Measurements from ENCODE around the gene PPIF. TPM values are rescaled to one million over a fixed set of nuclear protein-coding genes. Genes with fewer than 3 reads are reported as not detected.
"Not testable (repeated sequence)": the region's sequence is repeated elsewhere in the genome, so short reads cannot be mapped to it uniquely, and the experiment has no call there.

The PPIF gene
- total and polyA plus RNA-seq, 2 experiments from 2014 or later = 86.6 to 143 TPM

DNA sequence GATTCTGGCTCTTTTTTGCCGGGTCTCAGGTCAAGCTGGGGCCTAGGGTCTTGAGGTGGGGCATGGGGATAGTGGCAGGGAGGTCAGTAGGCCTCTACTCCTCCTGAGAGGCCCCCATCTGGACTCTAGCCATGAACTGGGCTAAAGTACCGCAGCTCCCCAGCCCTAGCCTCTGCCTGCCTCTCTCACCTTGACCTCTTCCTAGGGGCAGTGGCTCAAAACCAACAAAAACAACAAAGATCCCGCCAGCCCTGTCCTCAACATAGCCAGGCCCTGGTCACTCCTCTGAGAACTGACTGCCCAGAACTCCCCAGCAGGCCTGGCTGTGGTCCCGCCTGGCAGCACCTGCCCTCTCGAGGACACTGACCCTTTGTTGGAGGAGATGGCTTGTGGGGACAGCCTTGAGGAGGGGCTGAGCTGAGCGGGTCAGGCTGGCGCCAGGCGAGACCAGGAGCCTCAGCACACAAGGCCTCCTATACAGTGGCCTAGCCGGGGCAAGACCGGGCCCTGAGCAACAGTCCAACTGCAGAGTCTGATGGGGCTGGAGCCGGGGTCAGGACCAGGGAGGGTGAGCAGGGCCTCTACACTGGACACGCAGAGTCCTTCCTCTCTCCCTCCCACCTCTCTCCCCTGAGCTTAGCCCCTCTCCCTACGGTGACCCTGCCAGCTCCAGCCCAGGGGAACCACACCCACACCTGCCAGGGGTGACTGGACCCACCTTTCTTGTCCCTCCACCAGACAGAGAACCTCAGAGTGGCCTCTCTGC is 11.6 kb upstream of the PPIF start:
- no peak for DNase-seq (ENCODE audit: low read depth in 1 of 2, low spot score in 1 of 2)
- Histone ChIP-seq H3K36me3 (no peaks in the 10 kb centered on the region), H3K27ac (no peak overlapping the region), H3K27me3 (no peaks in the 10 kb centered on the region), H3K9me3 (ENCODE audit: low read depth) (no peaks in the 10 kb centered on the region), H3K4me1 (ENCODE audit: low read depth) (no peaks in the 10 kb centered on the region), H3K4me3 (no peak overlapping the region)
- TF ChIP-seq, protein P1, sequence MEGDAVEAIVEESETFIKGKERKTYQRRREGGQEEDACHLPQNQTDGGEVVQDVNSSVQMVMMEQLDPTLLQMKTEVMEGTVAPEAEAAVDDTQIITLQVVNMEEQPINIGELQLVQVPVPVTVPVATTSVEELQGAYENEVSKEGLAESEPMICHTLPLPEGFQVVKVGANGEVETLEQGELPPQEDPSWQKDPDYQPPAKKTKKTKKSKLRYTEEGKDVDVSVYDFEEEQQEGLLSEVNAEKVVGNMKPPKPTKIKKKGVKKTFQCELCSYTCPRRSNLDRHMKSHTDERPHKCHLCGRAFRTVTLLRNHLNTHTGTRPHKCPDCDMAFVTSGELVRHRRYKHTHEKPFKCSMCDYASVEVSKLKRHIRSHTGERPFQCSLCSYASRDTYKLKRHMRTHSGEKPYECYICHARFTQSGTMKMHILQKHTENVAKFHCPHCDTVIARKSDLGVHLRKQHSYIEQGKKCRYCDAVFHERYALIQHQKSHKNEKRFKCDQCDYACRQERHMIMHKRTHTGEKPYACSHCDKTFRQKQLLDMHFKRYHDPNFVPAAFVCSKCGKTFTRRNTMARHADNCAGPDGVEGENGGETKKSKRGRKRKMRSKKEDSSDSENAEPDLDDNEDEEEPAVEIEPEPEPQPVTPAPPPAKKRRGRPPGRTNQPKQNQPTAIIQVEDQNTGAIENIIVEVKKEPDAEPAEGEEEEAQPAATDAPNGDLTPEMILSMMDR (IDR thresholded peaks at IDR 0.05; ENCODE audit: low read depth, low read length) = no peak

DNA sequence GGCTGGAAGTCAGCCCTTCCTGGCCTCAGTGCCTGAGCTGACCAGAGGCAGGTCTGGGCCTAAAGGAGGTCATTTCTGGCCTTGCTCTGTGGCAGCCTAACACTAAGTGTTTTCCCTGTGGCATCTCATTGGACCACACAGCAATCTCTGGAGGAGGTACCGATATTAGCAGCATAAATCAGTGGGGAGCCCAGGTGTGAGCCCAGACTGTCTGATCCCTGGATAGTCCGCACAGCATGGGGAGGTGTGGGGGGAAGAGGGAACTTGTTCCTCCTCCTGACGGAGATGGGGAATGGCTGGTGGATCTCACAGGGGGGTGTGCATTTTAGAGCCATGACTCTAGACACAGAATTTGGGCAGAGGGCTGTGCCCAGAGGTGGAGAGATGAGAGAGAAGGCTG is 11.0 kb upstream of the PPIF start:
- no peaks in the 10 kb centered on the region for H3K9me3 ChIP-seq (ENCODE audit: low read depth)
- TF ChIP-seq, protein P1 (IDR thresholded peaks at IDR 0.05; ENCODE audit: low read depth, low read length) = no peak
- no peak overlapping the region for H3K4me3 ChIP-seq
- no peak overlapping the region for H3K27ac ChIP-seq
- H3K4me1 ChIP-seq (ENCODE audit: low read depth) = no peaks in the 10 kb centered on the region
- no peaks in the 10 kb centered on the region for H3K36me3 ChIP-seq
- no peak for DNase-seq (ENCODE audit: low read depth in 1 of 2, low spot score in 1 of 2)
- H3K27me3 ChIP-seq = no peaks in the 10 kb centered on the region

DNA sequence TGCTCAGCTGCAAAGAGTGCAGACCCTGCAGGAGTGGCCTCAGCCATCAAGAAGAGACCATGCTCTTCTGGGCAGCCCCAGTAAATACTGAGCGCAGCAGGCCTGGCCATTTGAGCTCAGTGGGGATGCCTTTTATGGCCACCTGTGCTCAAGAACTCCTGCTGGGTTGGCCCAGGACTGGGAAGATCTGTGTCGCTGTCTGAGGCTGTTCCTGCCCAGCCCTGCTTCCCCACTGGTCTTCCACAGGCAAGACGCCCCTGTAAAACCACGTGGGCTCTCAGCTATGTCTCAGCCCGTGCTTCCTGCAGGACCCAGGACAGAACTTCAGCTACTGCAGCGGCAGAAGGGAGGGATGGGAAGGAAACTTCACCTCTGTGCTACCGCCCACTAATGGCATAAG is 10.5 kb upstream of the PPIF start:
- no peak overlapping the region for H3K4me3 ChIP-seq
- no peak for DNase-seq (ENCODE audit: low read depth in 1 of 2, low spot score in 1 of 2)
- TF ChIP-seq, protein P1 (IDR thresholded peaks at IDR 0.05; ENCODE audit: low read depth, low read length) = no peak

DNA sequence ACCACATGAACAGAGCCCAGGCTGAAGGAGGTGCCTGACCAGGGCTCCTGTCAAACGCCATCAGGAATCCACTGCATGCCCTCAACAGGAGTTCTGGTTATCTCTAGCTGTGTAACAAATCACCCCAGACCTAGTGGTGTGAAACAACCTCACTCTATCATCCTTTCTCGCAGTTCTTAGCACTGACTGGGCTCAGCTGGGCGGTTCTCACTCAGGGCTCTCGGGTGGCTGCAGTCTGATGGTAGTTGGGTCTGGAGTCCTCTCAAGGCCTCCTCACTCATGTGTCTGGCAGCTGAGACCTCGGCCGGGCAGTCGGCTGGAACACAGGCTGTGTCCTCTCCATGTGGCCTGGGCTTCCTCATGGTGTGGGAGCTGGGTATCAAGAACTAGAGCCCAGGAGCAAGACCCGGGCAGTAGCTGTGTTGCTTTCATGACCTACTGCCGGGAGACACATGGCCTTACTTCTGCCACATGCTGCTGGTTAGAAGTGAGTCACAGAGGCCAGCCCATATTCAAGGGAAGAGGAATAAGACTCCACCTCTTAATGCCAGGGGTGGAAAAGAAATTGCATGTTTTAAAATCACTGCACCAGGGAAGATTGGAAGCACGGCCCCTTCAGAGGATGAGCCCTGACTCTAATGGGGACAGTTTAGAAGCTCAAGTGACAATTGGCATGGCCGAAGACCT is 9.3 kb upstream of the PPIF start:
- not testable (repeated sequence) for H3K36me3 ChIP-seq; H3K4me1 ChIP-seq (ENCODE audit: low read depth); DNase-seq (ENCODE audit: low read depth in 1 of 2, low spot score in 1 of 2); H3K9me3 ChIP-seq (ENCODE audit: low read depth); H3K27me3 ChIP-seq; H3K4me3 ChIP-seq; H3K27ac ChIP-seq

More for the DNA sequence above, 10.5 kb upstream of the PPIF start:
- H3K27ac ChIP-seq = no peak overlapping the region
- H3K36me3 ChIP-seq = no peaks in the 10 kb centered on the region
- no peaks in the 10 kb centered on the region for H3K27me3 ChIP-seq
- H3K4me1 ChIP-seq (ENCODE audit: low read depth) = no peaks in the 10 kb centered on the region
- no peaks in the 10 kb centered on the region for H3K9me3 ChIP-seq (ENCODE audit: low read depth)

DNA sequence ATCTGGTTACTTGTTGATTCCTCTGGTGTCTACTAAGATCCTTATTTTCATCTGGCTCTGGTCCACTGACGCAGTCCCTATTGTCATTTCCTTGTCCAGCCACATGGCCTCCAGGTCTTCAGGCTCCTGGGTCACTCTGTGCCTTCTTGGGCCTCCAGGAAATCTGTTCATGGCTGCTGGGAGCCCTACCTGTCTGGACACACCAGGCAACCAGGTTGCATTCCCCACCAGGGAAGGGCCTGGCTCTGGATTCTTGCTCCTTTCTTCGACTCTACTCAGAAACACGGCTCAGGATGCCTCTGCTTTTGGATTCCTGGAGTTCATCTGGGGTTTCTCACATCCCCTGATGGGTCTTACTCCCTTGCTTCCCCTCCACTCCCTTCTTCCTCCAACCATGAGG is 8.0 kb upstream of the PPIF start:
- no peaks in the 10 kb centered on the region for H3K36me3 ChIP-seq
- H3K4me1 ChIP-seq (ENCODE audit: low read depth) = peaks cover 10% of the 10 kb centered on the region
- TF ChIP-seq, protein P1 (IDR thresholded peaks at IDR 0.05; ENCODE audit: low read depth, low read length) = no peak
- no peaks in the 10 kb centered on the region for H3K27me3 ChIP-seq
- no peak overlapping the region for H3K4me3 ChIP-seq
- H3K9me3 ChIP-seq (ENCODE audit: low read depth) = no peaks in the 10 kb centered on the region
- no peak for DNase-seq (ENCODE audit: low read depth in 1 of 2, low spot score in 1 of 2)
- no peak overlapping the region for H3K27ac ChIP-seq

DNA sequence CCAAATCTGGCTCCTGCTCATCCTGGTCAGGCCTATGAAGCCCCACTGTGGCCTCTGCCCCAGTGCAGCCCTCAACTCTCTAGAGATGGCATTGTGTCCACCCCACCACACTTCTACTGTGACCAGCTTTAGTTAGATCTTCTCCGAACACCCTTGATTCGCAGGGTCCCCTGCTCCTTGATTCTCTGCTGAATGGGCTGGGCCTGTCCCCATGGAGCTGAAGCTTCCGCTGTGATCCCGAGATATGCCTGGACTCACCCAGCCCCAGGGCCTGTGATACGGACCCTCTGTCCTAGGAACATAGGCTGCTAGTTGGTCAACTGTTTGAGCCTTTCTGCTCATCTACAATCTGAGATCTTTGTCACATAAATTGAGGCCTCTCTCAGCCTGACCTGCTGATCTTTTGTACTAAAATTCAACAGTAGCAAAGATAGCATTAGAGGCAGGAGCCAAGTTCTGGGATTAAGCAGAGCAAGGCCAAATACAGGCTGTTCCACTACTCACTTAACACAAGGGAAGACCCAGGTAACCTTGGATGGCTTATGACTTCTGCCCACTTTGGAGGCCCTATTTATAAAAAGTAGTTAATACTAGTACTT is 6.5 kb upstream of the PPIF start:
- DNase-seq (ENCODE audit: low read depth in 1 of 2, low spot score in 1 of 2) = no peak
- no peaks in the 10 kb centered on the region for H3K9me3 ChIP-seq (ENCODE audit: low read depth)
- TF ChIP-seq, protein P1 (IDR thresholded peaks at IDR 0.05; ENCODE audit: low read depth, low read length) = no peak
- peaks cover 23% of the 10 kb centered on the region for H3K4me1 ChIP-seq (ENCODE audit: low read depth)
- H3K36me3 ChIP-seq = no peaks in the 10 kb centered on the region
- no peak overlapping the region for H3K27ac ChIP-seq
- H3K4me3 ChIP-seq = no peak overlapping the region
- no peaks in the 10 kb centered on the region for H3K27me3 ChIP-seq

Data from cardiac muscle cell (in vitro differentiated cells and primary cell).